ENCODE results near the gene ACE2. TPM values are rescaled to one million over a fixed set of nuclear protein-coding genes. Genes with fewer than 3 reads are reported as not detected.

ACE2 gene
- total and polyA plus RNA-seq, 3 donors from 2014 or later: 78.9 to 119 (median 116) TPM

DNA sequence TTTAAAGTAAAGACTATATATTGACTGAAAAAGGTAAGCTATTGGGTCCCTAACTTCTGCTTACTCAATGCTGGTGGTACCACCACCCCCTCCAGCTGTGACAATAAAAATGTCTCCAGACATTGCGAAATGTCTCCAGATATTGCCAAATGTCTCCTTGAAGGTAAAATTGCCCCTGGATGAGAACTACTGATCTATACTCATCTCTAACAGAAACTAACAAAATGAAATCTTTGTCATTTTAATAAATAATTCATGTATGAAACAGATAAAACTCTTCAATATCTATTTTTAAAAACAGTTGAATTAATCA, 43.8 kb upstream of the ACE2 start:
- intact Hi-C loops (cut with DNase I; ENCODE audit: low total_unique reads): no loop called here
- no peaks in the 10 kb centered on the region for H3K4me1 ChIP-seq
- H3K27me3 ChIP-seq: no peaks in the 10 kb centered on the region
- H3K36me3 ChIP-seq (ENCODE audit: low read depth, missing control alignments): no peaks in the 10 kb centered on the region
- H3K4me3 ChIP-seq: no peak overlapping the region
- WGBS, 2 donors: 89 to 100% methylated on average over 1 of the region's 1 CpG
- no peak for DNase-seq
- no peak overlapping the region for H3K27ac ChIP-seq
- H3K9me3 ChIP-seq: no peaks in the 10 kb centered on the region
- TF ChIP-seq POLR2A (IDR thresholded peaks at IDR 0.05): no peak
- TF ChIP-seq, protein P1, sequence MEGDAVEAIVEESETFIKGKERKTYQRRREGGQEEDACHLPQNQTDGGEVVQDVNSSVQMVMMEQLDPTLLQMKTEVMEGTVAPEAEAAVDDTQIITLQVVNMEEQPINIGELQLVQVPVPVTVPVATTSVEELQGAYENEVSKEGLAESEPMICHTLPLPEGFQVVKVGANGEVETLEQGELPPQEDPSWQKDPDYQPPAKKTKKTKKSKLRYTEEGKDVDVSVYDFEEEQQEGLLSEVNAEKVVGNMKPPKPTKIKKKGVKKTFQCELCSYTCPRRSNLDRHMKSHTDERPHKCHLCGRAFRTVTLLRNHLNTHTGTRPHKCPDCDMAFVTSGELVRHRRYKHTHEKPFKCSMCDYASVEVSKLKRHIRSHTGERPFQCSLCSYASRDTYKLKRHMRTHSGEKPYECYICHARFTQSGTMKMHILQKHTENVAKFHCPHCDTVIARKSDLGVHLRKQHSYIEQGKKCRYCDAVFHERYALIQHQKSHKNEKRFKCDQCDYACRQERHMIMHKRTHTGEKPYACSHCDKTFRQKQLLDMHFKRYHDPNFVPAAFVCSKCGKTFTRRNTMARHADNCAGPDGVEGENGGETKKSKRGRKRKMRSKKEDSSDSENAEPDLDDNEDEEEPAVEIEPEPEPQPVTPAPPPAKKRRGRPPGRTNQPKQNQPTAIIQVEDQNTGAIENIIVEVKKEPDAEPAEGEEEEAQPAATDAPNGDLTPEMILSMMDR (IDR thresholded peaks at IDR 0.05): no peak

DNA sequence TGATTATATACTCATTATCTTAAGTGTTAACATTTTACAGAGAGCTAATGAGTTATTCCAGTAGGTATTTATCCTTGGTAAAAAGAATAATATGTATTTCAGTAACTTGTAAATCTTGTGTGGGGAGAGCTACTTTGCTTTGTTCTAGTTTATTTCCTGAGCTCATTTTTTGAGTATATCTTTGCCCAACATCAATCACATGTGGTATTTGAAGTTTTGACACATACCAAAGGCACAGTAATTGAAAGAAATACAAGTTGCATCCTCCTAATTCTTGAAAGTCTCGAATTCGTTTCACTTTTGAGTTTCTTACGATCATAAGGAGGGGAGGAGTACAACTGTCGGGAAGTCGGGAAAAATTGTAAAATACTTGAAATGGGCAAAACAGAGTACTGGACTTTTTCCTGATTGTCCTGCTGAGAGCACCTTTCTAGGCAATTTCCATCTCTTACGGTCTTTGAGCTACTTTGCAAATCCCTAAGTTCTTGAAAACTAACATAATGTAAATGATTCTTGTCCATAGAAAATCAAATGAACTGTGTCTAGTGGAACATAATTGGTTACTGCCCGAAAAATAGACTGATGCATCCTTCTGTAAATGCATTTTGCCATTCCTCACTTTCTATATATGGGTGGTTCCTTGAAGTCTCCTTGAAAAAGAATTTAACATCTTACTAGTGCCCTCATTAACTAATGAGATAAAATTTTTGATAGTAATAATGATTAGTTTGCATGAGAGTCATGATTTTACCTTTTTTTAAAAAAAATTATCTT, 43.2 kb upstream of the ACE2 start:
- no peak overlapping the region for H3K27ac ChIP-seq
- H3K27me3 ChIP-seq: no peaks in the 10 kb centered on the region
- TF ChIP-seq POLR2A (IDR thresholded peaks at IDR 0.05): no peak
- TF ChIP-seq, protein P1 (IDR thresholded peaks at IDR 0.05): no peak
- no peak overlapping the region for H3K4me3 ChIP-seq
- no peak for DNase-seq
- intact Hi-C loops (cut with DNase I; ENCODE audit: low total_unique reads): no loop called here
- no peaks in the 10 kb centered on the region for H3K4me1 ChIP-seq
- no peaks in the 10 kb centered on the region for H3K36me3 ChIP-seq (ENCODE audit: low read depth, missing control alignments)
- 83 to 87% methylated on average over 7 of the region's 7 CpGs for WGBS, 2 donors
- no peaks in the 10 kb centered on the region for H3K9me3 ChIP-seq

DNA sequence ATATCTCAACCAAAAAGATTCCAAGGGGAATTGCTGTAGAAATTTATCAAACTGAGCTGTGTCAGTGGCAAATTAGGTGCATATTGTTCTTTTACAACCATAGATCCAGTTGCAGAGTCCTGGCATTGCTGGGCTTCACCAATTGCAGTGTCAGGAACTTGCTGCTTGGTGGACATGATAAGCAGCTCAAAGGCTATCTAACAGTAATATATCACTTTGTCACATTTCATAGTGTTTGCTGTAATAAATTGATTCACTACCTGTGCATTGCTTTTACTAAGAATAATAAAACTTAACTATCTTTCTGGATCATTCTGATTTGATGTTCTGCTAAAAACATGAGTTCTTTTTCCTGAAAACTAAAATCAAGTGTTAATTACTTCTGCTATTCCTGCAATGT, 30.9 kb upstream of the ACE2 start:
- intact Hi-C loops (cut with DNase I; ENCODE audit: low total_unique reads): no loop called here
- H3K4me1 ChIP-seq: no peaks in the 10 kb centered on the region
- H3K4me3 ChIP-seq: no peak overlapping the region
- TF ChIP-seq, protein P1 (IDR thresholded peaks at IDR 0.05): no peak
- no peak for TF ChIP-seq POLR2A (IDR thresholded peaks at IDR 0.05)
- no peaks in the 10 kb centered on the region for H3K27me3 ChIP-seq
- no peaks in the 10 kb centered on the region for H3K36me3 ChIP-seq (ENCODE audit: low read depth, missing control alignments)
- no peak for DNase-seq
- no peaks in the 10 kb centered on the region for H3K9me3 ChIP-seq
- no peak overlapping the region for H3K27ac ChIP-seq

DNA sequence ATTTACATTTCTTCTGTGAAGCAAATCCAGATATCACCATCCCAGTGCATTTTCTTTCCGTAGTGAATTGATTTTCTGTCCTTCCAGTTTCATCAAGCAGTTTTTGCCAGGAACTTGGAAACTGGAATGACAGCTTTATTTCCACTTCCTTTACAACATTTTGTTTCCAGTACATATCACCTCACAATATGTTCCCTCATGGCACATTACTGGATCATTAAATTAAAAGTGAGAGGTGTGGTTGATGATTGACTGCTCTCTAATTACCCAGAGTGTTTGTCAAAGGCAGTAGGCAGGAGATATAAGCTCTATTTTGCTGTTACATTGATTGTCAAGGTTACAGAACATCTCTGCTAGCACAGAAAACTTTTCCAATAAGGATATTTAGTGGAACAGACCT, 22.3 kb upstream of the ACE2 start:
- no peak for TF ChIP-seq POLR2A (IDR thresholded peaks at IDR 0.05)
- TF ChIP-seq, protein P1 (IDR thresholded peaks at IDR 0.05): no peak

More for the DNA sequence above, 22.3 kb upstream of the ACE2 start:
- WGBS, 2 donors: 69 to 84% methylated on average over 1 of the region's 1 CpG
- intact Hi-C loops (cut with DNase I; ENCODE audit: low total_unique reads): no loop called here
- Histone ChIP-seq H3K9me3 (no peaks in the 10 kb centered on the region), H3K36me3 (ENCODE audit: low read depth, missing control alignments) (no peaks in the 10 kb centered on the region), H3K27ac (no peak overlapping the region), H3K4me3 (no peak overlapping the region), H3K27me3 (no peaks in the 10 kb centered on the region), H3K4me1 (no peaks in the 10 kb centered on the region)
- DNase-seq: no peak
